ENCODE data around the gene NAV3.

The NAV3 gene

GRCh38 chr12:77938301-77938700 lies 107.6 kb downstream of the NAV3 start:
- no peak for DNase-seq

DNA sequence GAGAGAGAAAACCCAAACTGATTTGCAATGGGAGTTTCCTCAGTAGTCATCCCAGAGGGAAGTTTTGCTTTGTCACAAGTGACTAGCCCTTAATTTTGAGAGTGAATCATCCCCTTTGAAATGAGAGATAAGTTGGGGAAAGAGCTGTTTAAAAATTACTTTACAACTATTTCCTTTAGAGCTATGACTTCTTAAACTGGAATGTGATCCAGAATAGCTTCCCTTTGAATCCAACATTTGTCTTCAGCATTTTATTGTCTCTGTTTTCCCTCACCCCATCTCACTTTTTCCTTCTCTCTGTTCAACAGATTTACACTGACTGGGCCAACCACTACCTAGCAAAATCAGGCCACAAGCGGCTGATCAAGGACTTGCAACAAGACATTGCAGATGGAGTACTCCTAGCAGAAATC lies 109.3 kb downstream of the NAV3 start:
- DNase-seq = no peak

GRCh38 chr12:77940567-77940966 lies 109.9 kb downstream of the NAV3 start:
- no peak for DNase-seq

- DNase-seq = no peak
Measured at GRCh38 chr12:77941401-77941800, 110.7 kb downstream of the NAV3 start.

GRCh38 chr12:77943466-77943865 lies 112.8 kb downstream of the NAV3 start:
- no peak for DNase-seq

DNA sequence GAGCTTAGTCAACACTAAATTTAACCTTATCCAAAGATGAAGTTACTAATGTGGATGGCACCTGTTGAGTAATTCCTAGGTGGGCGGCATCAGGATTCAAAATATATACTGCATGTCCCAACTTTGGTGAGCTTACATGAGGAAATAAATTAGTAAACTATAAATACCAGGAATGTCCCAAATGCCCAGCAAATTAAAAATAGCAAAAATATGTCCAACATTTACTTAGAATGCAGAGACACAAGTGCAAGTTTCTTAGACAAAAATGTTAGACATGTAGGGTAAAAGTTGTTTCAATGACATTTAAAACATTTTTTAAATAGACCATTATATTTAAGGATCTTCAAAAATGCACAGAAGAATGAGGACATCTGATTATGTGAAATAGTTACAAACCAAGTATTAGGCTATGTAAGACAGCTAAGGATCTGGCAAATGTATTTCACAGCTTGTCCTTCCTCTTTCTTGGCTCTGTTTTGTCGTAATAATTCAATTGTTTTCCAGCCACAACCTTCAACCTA lies 115.9 kb downstream of the NAV3 start:
- DNase-seq = no peak

GRCh38 chr12:77947330-77947729 lies 116.6 kb downstream of the NAV3 start:
- no peak for DNase-seq

- DNase-seq = no peak
Measured at GRCh38 chr12:77947746-77948145, 117.1 kb downstream of the NAV3 start.

GRCh38 chr12:77949943-77950342 lies 119.2 kb downstream of the NAV3 start:
- no peak for DNase-seq

- DNase-seq = no peak
Measured at GRCh38 chr12:77953528-77954205, 123.0 kb downstream of the NAV3 start.

DNA sequence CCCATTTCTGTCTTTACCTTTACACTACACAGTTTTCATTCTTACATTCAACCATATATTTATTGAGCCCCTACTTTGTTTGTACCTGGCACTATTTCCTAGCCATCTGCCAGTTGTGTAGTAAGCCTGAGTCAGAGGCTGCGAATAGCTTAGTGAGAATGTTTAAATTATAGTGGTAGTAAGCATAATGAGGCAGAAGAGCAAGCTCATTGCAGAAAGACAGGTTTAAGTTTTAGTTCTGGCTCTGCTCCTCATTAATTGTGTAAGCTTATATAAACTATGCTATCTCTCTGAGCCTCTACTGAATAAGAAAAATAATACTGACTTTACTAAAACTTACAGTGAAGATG lies 123.5 kb downstream of the NAV3 start:
- no peak for DNase-seq

GRCh38 chr12:77957062-77957461 lies 126.4 kb downstream of the NAV3 start:
- DNase-seq = no peak

DNA sequence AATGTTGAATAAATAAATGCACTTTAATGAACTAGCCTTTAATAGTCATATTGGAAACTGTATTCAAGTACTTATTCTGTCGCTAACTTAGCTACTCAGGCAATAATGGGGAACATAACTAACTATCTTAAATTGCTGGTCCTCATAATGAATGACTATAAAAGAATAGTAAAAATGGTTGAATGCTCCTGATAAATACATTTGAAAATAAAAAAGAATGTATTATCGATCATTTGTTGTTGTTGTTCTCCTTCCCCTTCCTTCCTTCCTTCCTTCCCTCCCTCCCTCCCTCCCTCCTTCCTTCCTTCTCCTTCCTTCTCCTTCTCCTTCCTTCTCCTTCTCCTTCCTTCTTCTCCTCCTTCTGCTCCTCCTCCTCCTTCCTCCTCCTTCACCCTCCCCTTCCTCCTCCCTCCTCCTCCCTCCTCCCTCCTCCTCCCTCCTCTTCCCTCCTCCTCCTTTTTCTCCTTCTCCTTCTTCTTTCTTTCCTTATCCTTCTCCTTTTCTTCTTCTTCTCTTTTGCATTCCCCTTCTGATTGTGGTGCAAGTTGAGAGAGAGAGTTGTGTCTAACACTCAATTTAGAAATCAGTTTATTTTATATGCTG lies 133.0 kb downstream of the NAV3 start:
- DNase-seq = no peak

DNA sequence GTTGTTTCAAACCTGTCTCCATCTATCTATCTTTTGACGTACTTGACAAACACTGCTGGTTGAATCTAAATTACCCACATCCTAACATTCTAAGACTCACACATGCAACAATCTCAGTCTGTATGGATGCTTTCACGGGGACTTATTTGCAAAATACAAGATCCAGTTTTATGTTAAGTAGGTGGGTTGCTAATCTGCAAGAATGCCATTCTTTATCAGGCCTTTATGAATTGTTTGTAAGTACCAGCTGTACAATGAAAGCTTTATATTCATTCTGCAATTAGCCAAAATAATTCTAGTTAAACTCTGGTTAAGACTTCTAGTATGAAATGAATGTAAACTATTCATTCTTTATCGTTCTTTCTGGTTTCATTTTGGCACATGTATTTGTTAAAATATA lies 135.1 kb downstream of the NAV3 start:
- DNase-seq = no peak

- DNase-seq = no peak
Measured at GRCh38 chr12:77968021-77968420, 137.3 kb downstream of the NAV3 start.

GRCh38 chr12:77968571-77968970 lies 137.9 kb downstream of the NAV3 start:
- DNase-seq = no peak

DNA sequence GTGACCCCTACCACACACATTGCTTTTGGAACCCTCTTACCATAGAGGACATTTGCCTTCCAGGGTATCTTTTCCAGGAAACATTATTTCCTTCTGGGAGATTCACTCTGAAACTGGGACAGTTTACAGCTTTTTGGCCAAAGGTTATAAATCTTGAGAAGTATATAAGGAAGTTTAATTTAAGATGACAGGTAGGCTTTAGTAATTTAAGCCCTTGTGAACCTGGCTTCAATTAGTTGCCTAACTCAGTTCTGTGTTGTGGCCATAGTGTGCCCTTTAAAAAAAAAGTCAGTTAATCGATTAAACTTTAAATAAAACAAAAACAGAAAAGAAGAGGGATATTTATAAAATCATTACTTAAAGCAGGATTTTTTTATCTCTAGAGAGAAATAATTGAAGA lies 142.9 kb downstream of the NAV3 start:
- no peak for DNase-seq

DNA sequence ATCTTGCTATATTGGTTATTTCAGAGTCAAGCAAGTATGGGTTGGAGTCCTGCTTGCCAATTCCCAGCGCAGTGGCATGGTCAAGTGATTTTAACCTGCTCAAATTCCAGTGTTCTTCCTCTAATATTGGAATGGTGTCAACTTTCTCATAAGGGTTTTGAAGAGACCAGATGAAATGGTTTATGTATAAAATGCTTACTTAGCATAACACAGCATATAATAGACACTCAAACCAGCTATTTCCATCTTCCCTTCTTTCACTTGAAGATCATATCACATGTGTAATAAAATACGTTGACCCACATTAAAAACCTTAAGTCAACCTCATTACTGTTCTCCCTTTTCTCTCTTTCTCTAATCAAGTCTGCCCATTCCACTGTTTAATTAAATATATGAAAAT lies 144.0 kb downstream of the NAV3 start:
- no peak for DNase-seq

- DNase-seq = no peak
Measured at GRCh38 chr12:77979597-77980250, 149.0 kb downstream of the NAV3 start.

GRCh38 chr12:77980782-77981181 lies 150.1 kb downstream of the NAV3 start:
- no peak for DNase-seq

DNA sequence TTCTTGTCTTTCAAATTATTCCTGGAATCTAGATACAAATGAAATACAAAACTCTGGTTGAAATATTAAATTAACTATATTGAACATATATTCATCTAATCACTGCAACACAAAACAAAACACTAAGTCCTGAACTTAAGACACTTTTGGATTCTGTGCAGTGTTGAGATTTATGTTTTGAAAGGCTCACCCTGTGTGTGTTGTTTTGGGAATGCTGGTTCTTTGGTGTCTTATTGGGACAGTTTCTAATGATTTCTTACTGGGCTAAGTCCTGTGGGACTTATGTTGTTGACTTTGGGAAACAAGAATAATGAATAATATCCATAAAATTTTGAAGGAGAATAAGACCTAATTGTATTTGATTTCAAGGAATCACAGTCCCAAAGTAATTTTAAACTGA lies 153.2 kb downstream of the NAV3 start:
- no peak for DNase-seq

DNA sequence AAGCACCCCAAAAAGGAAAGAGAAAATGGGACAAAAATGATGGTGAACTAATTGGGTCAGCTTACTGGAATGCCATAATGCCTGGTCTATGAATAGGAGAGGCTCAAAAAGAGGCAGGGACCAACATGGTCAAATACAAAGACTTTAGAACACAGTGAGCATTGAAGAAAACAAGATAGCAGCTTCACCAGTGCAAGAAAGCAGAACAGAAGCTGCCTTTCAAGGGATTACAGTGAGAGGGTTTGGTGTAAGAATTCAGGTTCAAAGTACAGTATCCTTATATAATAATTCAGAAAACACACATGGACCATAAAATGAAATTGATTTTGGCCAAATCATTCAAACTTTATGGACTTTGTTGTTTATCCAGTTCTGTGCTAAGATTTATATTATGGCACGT lies 162.1 kb downstream of the NAV3 start:
- DNase-seq = no peak

DNA sequence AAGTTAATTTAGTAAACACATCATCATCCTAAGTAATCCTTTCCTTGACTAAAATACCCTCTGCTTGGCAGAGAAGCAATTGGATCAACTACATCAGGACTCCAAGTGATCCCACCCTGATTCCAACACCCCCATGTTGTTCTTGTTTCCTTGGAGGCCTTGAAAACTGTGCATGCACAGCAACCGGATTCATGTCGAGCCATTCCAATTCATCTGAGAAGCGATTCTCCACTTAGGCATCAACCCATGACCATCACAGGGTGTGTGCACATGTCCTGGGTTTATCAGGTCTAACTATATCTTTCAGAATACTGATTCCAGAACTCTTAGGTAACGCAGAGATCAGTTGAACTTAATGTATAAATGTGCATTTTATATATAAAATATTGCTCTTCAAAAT lies 163.0 kb downstream of the NAV3 start:
- no peak for DNase-seq

DNA sequence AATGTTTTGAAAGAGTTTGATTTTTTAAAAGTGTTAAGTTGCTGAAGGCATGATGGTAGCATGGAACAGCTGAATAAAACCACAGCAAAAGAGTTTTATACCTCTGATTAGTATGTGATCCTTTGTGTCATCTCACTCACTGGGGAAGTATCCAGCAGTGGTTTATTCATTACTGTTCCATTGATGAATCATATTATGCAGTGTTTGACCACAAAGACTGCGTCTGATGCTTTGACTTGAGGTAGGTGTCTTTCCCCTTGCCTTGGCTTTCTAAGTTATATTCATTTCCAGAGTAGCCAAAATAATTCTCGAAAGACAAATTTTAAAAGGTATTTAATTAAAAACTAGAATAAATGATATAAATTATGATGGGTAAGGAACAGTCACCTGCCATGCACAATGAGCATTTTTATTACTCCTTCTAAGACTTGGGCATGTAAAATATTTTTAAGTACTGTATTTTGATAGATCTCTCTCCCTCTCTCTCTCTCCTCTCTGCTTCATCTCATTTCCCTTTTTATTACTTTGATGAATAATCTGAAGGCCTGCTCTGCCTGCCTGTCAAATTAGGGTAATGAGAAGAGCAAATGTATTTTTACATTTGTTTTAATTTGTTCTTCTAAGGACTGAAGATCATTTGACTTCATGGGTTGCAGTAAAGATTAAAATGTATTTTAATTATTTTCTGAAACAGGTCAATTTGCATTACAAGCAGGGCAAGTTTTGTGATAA lies 164.9 kb downstream of the NAV3 start:
- no peak for DNase-seq

Data from NCI-H1436 treated with DMSO at 0.1 percent for 48 hours (cell line).